ENCODE measurements around the gene FRAS1.

The FRAS1 gene

GRCh38 chr4:78225236-78225635, 168.1 kb downstream of the FRAS1 start:
- Mint-ChIP-seq H3K27ac (no peak overlapping the region), H3K9me3 (peaks cover 12% of the 10 kb centered on the region), H3K4me1 (peaks cover 15% of the 10 kb centered on the region), H3K27me3 (ENCODE audit: low read depth) (no peaks in the 10 kb centered on the region), H3K4me3 (no peak overlapping the region), H3K36me3 (ENCODE audit: low read depth) (peaks cover 19% of the 10 kb centered on the region)
- TF ChIP-seq, protein P1, sequence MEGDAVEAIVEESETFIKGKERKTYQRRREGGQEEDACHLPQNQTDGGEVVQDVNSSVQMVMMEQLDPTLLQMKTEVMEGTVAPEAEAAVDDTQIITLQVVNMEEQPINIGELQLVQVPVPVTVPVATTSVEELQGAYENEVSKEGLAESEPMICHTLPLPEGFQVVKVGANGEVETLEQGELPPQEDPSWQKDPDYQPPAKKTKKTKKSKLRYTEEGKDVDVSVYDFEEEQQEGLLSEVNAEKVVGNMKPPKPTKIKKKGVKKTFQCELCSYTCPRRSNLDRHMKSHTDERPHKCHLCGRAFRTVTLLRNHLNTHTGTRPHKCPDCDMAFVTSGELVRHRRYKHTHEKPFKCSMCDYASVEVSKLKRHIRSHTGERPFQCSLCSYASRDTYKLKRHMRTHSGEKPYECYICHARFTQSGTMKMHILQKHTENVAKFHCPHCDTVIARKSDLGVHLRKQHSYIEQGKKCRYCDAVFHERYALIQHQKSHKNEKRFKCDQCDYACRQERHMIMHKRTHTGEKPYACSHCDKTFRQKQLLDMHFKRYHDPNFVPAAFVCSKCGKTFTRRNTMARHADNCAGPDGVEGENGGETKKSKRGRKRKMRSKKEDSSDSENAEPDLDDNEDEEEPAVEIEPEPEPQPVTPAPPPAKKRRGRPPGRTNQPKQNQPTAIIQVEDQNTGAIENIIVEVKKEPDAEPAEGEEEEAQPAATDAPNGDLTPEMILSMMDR (IDR thresholded peaks at IDR 0.05; ENCODE audit: unreplicated experiment in 3 of 3) = no peak

DNA sequence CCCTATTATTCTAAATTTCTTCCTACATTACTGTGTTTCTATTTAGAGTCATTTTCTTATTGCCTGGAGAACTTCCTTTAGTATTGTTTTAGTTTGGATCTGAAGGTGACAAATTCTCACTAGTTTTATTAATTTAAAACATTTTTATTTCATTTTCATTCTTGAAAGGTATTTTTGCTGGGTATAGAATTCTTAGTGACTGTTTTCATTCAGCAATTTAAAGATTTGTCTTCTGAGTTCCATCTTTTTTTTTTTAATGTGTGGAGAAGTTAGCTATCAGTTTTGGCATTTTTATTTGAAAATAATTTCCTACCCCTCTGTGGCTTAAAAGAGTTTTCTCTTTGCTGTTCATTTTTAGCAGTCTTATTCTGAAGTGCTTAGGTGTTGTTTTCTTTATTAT, 169.2 kb downstream of the FRAS1 start:
- Mint-ChIP-seq H3K4me1 (peaks cover 15% of the 10 kb centered on the region), H3K4me3 (no peak overlapping the region), H3K27me3 (ENCODE audit: low read depth) (no peaks in the 10 kb centered on the region), H3K27ac (no peak overlapping the region), H3K9me3 (peaks cover 12% of the 10 kb centered on the region), H3K36me3 (ENCODE audit: low read depth) (peaks cover 19% of the 10 kb centered on the region)
- TF ChIP-seq, protein P1 (IDR thresholded peaks at IDR 0.05; ENCODE audit: unreplicated experiment in 3 of 3) = no peak

DNA sequence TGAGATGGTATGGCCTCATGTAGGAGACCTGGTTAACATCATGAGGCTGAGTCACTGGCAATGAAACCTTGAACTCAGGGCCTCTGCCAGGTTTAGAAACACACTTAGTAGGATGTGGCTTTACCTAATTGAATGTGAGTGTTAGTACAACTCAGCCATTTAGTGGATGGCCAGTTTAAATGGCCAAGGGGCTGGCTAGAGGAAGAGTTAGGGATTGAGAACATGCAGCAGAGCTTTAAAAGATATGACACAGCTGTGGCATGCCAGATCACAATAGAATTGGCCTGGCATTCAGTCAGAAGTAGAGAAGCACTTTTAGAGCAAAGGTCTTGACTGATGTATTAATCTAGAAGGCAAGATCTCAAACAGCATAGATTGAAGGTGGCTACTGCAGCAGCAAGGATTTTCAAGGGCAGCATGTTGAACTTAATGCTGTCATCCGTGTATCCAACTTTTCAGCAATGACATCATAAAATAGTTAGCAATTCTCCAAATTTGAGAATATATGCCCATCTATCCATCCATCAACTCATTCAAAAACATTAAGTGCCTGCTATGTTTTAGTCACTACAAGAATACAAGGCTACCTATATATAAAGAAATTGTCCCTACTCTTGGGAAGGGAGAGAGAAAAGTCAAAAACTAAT, 170.4 kb downstream of the FRAS1 start:
- peaks cover 9% of the 10 kb centered on the region for H3K4me1 Mint-ChIP-seq
- TF ChIP-seq, protein P1 (IDR thresholded peaks at IDR 0.05; ENCODE audit: unreplicated experiment in 3 of 3) = no peak
- peaks cover 12% of the 10 kb centered on the region for H3K9me3 Mint-ChIP-seq
- H3K27me3 Mint-ChIP-seq (ENCODE audit: low read depth) = no peaks in the 10 kb centered on the region
- H3K27ac Mint-ChIP-seq = no peak overlapping the region
- H3K4me3 Mint-ChIP-seq = no peak overlapping the region
- peaks cover 19% of the 10 kb centered on the region for H3K36me3 Mint-ChIP-seq (ENCODE audit: low read depth)

DNA sequence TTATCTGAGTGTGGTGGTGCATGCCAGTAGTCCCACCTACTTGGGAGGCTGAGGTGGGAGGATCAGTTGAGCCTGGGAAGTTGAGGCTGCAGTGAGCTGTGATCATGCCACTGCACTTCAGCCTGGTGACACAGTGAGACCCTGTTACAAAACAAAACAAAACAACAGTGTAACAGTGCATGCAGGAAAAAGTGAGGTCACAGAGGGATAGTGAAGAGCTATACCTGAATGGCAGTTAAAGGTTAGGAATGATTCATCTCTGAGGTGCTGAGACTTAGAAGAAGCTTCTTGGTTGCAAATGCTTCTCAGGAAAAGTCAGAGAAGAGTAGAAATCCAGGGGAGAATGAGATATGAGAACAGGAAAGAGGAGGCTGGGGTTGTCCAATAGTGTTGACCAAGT, 178.7 kb downstream of the FRAS1 start:
- peaks cover 3% of the 10 kb centered on the region for H3K36me3 Mint-ChIP-seq (ENCODE audit: low read depth)
- H3K27ac Mint-ChIP-seq = no peak overlapping the region
- H3K4me3 Mint-ChIP-seq = no peak overlapping the region
- no peaks in the 10 kb centered on the region for H3K27me3 Mint-ChIP-seq (ENCODE audit: low read depth)
- H3K4me1 Mint-ChIP-seq = no peaks in the 10 kb centered on the region
- TF ChIP-seq, protein P1 (IDR thresholded peaks at IDR 0.05; ENCODE audit: unreplicated experiment in 3 of 3) = no peak
- no peaks in the 10 kb centered on the region for H3K9me3 Mint-ChIP-seq

DNA sequence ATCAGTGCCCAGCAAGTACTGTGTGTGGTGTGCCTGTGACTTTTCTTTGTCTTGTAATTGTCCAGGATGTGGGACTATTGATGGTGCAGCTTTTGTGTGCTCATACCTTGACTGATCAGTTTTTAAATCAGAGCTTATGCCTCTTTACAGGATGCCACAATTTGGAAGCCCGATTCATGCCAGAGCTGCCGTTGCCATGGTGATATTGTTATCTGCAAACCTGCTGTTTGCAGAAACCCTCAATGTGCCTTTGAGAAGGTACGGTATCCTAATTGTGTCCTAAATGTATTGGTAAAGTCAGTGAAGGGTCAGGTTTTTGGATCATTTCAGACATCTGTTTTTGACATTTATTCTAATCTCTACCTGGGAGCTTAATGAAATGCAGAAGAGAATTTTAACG, 180.2 kb downstream of the FRAS1 start:
- TF ChIP-seq, protein P1 (IDR thresholded peaks at IDR 0.05; ENCODE audit: unreplicated experiment in 3 of 3) = no peak
- H3K36me3 Mint-ChIP-seq (ENCODE audit: low read depth) = peaks cover 3% of the 10 kb centered on the region
- no peak overlapping the region for H3K4me3 Mint-ChIP-seq
- no peaks in the 10 kb centered on the region for H3K9me3 Mint-ChIP-seq
- no peaks in the 10 kb centered on the region for H3K4me1 Mint-ChIP-seq
- no peaks in the 10 kb centered on the region for H3K27me3 Mint-ChIP-seq (ENCODE audit: low read depth)
- H3K27ac Mint-ChIP-seq = no peak overlapping the region

DNA sequence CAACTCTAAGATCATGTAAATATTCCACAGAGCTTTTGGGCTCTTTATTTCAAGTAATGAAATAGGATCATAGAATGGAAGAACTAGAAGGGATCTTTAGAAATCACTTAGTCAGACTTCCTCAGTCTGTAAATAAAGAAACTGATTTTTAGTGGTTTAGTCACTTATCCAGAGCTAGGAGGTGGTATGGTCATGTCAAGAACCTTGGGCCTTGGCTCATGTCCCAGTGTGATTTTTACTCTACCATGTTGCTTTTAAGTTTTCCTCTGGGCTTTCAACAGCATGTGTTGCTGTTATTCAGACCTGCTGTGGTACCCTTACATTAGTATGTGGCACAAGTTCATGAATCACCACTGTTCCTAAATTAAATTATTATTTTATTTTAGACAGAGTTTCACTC, 184.9 kb downstream of the FRAS1 start:
- TF ChIP-seq, protein P1 (IDR thresholded peaks at IDR 0.05; ENCODE audit: unreplicated experiment in 3 of 3) = no peak
- no peak overlapping the region for H3K4me3 Mint-ChIP-seq
- no peaks in the 10 kb centered on the region for H3K4me1 Mint-ChIP-seq
- H3K27me3 Mint-ChIP-seq (ENCODE audit: low read depth) = no peaks in the 10 kb centered on the region
- H3K36me3 Mint-ChIP-seq (ENCODE audit: low read depth) = peaks cover 5% of the 10 kb centered on the region
- no peak overlapping the region for H3K27ac Mint-ChIP-seq
- no peaks in the 10 kb centered on the region for H3K9me3 Mint-ChIP-seq

Data from nephron (organoid).